HG02852 (cell line): ENCODE data around the gene PLCB4.

Experiments used
- ATAC-seq: cut with Tn5 transposase; IDR thresholded peaks from one replicate; pipeline ENCODE4 v1.9.1; 2021; ENCODE audit warnings: mild to moderate bottlenecking, moderate library complexity; ENCODE audit not compliant: unreplicated experiment

Gene PLCB4

DNA sequence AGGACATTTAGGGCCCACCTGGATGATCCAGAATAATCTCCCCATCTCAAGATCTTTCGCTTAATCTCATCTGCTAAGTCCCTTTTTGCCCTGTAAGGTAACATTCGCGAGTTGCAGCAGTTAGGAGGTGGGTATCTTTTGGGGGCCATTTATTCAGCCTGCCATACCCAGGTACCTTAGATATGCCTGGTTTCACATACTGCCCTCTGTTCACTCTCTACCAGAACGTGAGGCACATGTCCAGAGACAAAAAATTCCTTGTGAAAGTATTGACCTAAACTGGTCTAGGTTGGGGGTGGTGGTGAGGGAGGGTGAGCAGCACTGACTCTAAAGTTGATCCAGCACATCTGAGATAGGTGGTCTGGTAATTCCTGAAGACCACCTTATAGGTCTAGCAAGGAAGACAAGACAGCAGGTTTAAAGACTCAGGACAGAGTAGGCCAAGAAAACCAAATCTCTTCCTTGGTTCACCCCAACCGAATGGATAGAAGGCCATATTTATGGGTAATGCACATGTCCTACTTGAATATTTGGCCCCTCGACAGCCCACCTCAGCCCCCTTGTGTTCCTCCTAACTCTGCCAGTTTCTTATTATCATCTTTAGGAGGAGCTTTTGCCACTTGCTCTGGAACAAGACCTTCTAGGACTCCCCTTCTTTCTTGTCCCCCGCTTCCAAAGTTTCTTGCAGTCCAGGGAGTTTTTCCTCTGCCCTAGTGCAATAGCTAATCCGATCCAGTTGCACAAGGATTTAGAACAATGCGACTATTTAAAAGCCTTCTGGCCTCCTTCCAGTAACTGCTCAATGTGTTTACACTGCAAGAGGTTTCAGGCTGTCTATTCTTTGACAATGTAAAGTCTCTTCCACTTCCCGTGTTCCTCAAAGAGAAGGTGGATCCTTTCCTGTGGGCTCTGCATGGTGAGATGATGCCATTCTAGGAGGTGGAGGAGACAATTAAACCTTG, 232.5 kb downstream of the PLCB4 start:
- no peak for ATAC-seq

DNA sequence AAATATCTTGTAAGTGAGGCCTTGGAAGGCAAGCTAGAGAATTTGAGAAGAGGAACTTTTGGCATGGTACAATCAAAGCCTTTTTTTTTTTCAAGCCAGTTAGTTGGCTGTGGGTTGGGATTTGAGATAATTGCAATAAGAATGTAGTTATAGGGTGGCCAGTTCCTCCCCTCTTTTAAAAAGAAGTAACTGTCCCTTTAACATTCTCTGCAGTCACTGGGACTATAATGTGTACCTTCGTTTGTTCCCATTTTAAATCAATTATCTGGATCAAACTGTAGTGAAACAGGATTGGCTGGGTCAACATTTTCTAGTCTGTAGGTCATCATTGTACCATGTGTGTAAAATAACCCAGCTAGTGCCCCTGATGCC, 233.2 kb downstream of the PLCB4 start:
- no peak for ATAC-seq

DNA sequence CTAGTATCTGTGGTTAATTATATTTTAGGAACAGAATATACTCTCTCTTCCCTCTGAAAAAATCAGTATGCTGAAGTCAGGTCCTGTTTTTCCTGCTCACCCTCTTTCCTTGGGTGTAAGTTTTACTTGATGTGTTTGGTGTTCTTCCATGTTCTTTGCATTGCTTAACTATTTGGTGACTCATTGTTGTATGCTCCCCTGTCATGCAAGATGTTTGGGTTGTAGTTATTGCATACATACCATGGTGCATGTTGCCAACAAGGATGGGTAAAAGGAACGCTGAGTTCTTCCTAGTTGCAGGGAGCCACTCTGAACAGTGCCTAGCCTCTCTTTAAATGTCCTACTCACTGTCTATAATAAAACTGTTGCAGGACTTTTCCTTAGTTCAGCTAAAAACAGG, 237.6 kb downstream of the PLCB4 start:
- ATAC-seq = no peak

DNA sequence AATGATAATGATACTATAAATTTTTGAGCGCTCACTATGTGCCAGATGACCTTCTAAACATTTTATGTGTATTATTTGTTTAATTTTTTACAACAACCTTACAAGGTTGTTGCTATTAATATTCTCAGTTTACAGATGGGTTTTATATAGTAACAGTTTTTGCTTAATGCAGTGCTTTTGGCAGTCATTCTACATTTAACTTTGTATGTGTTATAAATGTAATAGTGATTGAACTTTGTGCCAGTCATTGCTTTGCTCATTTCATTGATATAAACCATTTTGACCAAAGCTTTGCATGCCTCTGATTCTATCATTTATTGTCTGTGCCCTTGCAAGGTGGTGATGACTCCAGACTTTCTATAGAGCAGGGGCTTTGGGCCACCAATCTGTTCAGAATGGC, 239.2 kb downstream of the PLCB4 start:
- no peak for ATAC-seq

DNA sequence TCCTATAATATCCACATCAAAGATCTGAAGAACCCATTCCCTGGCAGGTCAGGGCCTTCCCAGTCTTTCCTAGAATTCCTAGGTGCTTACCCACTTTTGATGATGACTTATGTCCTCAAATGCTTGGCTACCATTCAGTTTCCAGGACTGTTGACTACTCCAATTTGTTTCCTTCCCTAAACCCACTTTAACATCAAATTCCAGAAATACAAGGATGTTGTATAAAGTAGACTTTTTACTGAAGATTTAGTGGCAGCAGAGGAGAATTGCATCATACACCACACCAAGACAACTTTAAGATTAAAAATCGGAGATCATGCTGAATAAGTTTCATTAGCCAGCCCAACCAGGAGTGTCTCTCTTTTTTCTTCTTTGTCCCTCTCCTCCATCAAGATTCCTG, 242.2 kb downstream of the PLCB4 start:
- ATAC-seq = no peak

DNA sequence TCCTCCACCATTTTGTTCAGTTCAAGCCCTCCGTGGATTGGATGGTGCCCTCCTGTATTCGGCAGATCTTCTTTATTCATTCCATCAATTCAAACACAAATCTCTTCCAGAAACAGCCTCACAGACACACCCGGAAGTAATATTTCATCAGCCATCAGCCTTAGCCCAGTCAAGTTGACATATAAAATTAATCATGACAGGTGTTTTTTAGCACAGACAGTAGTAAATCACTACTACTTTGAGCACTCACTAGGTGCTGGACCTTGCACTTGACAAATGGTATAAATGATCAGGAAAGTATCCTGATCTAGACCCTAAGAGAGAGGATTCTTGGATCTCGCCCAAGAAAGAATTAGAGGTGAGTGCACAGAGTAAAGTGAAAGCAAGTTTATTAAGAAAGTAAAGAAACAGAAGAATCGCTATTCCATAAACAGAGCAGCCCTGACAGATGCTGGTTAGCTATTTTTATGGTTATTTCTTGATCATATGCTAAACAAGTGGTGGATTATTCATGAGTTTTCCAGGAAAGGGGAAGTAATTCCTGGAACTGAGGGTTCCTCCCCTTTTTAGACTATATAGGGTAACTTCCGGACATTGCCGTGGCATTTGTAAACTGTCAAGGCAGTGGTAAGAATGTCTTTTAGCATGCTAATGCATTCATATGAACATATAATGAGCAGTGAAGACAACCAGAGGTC, 250.9 kb downstream of the PLCB4 start:
- ATAC-seq = no peak

DNA sequence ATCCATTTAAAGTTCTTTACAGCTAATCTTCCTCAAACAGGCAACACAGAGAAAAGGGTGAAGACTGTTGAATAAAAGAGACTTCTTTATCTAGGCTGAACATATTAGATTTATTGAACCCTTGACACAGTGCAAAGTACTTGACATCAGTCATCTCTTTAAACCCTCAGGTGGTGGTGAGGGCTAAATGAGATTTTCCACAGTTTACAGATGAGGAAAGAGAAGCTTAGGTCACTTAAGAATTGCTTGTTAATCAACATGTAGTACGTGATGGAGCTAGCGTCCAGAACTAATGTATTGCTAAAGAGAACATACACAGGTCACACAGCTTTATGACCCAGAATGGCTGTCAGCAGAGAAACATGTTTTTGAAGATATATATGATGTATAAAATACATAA, 252.1 kb downstream of the PLCB4 start:
- ATAC-seq = no peak

DNA sequence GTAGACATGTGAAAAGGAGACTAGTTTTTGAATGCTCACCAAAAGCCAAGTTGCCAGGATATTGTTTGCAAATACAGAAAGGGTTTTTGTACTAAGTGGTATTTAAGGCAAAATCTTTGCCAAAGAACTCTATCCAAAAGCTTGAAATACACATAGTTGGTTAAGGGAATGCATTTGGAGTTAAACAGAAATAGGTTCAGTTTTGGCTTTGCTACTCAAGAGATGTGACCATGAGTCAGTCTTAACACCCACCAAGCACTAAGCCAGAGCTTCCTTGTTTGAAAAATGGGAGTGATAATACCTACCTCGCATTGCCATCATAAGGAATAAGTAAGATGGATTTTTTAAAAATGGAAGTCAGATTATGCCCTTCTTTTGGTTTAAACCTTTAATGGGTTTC, 253.8 kb downstream of the PLCB4 start:
- ATAC-seq = no peak

DNA sequence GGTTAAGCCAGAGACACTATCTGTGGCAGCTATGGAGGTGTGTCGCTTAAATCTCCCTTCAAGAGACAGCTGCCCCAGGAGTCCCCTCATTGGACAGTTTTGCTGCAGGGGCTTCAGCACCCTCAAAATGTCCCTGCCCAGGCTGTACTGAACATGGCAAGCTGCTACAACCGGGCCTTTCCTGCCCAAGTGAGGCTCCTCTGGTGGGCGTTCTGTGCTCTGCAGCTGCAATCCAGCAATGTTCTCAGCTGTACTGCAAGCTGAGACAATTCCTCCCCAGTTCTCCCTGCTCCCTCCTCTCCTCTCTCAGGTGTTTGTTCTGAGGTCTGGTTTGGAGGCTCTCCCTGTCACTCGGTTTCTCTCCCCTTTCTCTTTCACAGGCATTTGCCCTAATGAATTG, 254.7 kb downstream of the PLCB4 start:
- ATAC-seq = no peak

DNA sequence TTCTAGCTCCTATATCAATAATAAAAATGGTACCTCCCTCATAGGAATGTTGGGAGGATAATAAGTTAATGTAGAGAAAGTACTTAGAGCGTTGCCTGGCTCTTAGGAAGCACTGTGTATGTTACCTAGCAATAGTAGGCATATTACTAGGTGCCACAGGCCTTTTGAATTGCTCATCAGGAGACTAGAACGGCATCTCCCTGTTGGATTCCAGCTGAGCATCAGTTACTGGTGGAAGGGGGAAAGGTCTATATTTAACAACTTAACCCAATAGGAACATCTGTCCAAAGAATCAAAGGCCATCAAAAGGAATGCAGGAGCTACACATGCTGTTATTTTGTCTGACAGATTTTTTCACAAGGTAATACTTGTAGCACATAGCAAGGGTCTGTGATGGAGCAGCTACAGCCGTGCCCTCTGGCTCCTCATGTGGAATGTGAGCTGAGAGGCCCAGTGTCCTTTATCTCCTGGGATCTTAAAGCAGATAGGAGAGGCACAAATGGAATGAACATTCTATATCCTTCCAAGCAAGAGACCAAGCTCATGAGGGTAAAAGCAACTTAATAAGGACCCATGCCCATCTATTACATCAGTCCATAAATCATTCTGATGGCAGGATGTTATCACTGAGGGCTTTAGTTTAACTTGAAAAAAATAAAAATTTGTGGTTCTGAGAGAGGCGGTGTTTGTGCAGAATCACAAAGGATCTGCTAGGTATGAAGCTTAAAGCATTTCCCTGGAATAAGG, 260.6 kb downstream of the PLCB4 start:
- no peak for ATAC-seq

DNA sequence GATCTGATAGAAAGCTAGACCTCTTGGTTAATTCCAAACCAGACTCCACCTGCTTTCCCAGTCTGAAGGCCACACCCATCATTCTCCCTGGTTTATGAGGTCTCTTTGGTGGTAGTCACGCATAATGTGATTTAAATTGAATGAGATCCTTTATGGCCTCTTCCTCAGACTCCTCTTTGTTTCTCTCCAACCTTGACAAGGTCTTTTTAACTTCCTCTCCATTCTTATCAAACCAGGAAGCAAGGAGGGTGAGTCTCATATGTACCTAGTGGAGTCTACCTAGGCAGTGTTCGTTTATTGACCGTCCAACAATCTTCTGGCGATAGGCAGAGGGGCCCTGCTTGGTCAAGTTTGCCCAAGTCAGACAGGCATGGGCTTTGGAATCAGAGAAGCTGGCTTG, 261.3 kb downstream of the PLCB4 start:
- ATAC-seq = no peak

DNA sequence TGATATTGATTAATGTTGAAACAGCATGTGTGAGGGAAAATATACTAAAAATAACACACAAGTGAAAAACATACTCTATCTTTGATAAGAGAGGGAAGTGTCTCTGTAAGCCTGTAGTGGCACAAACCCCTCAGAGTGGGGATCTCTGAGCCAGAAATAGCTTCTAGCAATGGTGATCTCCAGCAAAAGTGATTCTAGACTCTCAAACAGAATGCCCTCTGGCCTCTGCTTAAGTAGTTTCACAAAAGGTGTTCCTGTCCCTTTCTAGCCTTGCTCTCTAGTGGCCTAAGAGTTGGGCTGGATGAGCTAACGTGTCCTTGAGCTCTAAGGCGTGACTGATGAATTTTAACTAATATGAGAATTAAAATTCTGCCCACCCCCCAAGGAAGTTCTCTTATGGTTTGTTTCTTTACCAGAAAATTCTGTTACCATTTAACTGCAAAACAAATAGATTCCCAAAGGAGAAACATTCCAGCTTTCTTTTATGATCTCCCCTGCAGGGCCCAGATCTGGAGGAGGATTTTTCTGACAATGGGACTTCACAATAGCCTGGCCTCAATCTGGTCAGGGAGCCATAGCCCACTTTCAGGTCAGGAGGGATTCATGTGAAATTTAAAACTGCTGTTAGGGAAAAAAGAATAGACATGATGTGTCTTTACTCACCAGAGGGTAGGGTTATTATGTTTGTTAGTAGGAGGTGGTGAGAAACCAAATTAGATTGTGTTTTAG, 263.0 kb downstream of the PLCB4 start:
- no peak for ATAC-seq

DNA sequence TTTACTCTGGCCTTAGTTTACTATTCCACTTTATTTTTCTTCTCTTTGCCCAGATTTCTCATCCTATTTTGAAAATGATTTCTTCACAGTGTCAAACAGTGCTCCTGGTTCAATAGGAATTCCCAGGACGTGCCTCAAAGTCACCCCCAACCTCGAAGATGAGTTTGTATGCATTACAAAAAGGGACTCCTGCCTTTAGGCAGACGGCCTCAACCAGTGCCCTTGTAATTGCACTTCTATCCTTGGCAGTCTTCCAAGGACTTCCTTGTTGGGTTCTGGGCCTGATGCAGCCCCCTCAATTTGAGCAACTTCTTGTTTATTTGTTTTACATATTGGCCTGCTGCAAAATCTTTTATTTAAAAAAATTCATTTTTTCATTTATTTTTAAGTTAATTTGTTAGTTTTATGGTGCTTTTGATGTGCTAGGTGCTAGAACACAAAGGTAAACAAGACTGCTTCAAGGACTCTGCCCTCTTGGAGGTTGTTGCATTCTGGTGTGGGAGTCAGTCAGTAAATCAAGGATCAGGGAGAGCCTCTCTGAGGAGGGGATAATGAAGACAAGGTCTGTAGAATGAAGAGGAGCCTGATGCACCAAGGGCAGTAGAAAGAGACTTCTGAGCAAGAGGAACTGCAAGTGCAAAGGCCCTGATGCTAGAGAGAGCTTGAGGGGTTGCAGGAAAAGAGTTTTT, 264.0 kb downstream of the PLCB4 start:
- ATAC-seq = no peak

DNA sequence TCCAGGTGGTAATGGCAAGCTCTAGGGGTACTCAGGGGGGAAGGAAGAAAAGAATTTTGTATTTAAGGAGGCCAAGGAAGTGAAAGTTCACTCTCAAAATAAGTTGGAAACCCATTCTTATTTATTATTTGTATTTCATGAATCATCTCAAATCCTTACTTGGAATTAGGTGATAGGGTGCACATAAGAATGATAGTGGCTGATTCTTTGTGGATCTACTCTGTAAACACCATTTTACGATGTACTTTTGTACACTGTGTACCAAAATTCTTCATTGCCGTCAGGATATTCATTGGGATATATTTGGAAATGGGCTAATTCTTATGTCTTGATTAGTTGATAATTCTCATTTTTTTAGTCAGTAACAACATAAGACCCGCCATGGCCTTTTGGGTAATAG, 266.0 kb downstream of the PLCB4 start:
- ATAC-seq = no peak

DNA sequence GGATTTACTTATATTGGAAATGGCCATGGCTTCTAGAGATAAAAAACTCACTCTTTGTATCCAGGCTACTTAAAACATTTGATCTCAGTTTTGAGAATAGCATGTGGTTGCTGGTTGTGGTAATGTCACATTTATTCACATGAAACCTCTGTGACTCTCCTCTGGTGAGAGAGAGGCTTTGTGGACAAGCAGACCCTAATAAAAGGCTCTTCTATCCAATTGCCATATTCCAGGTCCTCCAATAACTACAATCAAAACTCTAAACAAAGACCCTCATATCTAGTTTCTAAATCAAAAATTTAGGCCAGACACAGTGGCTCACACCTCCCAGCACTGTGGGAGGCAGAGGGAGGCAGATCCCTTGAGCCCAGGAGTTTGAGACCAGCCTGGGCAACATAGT, 269.2 kb downstream of the PLCB4 start:
- no peak for ATAC-seq

DNA sequence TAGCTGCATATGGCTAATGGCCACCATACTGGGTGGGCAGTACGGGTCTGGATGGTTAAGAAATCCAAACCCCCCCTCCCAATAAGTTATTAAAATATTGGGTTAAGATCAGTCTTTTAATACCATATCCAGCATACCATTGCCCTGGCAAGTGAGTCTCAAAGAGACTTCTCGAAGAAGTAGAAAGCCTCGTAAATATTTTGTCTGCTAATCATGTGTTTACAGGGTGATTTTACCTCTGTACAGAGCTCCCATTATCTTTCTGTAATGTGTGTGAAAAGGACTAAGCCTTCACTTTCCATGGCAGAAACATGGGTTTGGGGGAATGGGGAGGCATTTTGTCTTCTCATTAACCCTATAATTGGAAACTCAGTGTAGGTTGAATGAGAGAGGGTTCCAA, 270.8 kb downstream of the PLCB4 start:
- ATAC-seq = no peak

DNA sequence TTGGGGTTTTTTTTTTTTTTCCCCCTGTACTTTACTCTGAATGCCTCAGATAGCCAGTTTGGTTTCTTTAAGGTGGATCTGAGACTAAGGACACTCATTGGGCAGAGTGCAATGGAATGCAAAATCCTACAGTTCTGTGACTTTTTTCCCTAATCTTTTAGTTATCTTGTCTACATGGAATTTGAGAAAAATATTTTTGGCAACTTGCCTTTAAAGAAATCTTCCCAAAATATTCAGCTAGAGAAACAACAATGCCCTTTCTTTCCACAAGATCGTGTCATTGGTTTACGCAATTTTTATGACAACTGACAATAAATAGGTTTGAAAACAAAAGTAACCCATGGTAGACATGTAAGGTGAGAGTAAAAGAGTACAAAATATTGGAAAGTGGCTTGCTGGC, 273.8 kb downstream of the PLCB4 start:
- no peak for ATAC-seq

DNA sequence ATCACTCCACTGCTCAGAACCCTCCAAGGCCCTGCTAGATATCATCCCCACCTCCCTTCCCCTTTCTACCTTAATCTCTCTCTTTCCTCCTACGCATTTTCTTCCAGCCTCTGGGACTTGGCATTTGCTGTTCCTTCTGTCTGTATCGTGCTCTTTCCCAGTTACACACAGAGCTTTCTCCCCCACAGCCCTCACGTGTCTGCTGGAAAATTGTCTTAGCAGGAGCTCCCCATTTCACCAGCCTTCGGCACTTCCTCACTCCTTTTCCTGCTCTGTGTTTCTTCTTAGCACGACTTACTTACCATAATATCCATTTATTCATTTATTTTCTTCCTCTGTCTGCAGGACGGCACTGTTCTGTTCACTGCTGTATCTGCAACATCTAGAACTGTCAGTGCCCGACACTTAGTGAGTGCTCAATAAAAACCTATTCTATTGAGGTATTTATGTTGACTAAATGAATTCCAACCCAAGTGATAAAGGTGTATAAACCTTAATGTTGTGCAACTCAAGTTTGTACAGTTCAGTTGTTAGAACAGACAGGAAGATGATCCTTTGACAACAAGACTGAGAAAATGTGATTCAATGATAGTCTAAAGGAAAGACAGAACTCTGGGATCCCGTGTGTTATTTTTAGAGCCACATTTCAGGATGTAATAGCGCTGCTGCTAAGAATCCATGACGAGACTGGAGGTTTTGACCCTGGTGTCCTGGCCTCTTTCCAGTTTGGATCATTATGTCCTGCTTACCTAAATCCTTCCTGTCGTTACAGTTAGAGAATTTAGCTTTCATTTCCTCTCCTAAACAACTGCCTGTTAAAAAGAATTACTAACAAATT, 275.4 kb downstream of the PLCB4 start:
- ATAC-seq = no peak

DNA sequence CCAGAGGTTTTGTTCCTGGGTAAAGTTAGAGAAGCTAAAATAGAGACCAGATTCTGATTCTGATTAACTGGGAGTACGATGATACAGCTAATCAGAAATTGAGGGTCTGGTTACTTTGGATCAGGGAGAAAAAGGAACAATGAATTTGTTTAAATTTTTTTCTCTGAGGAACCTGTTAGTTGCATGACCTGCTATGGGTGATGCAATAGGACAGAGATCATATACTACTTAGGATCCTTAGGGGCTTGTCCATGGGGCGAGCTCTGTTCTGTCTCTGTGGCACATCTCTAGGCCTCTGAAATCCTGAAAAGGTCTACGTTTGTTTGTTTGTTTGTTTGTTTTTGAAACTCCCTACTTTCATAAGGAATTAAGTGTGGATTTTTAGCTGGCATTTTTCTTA, 279.4 kb downstream of the PLCB4 start:
- ATAC-seq = no peak

DNA sequence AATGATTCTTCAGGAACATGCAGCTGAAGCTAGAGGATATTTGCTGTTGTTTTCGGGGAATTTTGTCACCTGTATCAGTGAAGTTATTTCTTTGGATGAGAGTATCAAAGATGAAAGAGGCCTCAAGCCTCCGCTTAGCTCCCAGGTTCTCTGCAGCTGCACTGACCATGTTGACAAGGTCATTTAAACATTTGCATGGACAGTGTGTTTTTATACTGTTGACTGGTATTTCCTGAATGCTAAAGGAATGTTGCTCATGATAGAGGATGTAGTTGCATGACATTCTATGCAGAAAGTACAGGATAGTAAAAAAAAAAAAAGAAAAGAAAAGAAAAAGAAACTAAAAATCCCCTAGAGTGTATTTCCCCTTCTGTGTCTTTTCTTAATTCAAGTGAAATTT, 279.9 kb downstream of the PLCB4 start:
- ATAC-seq = no peak
